Airway epithelial cell (primary cell): ENCODE data around the gene ERN1. TPM values are rescaled to one million over a fixed set of nuclear protein-coding genes. Genes with fewer than 3 reads are reported as not detected.

Source experiments
- total RNA-seq: library from RNA; depleted of rRNA; stranded (reverse); fragments of >200 nt; gene quantifications from 2 replicates; pipeline ENCODE4 v1.2.3, GENCODE V29; 2015

The ERN1 gene
- total RNA-seq, result 7.7 and 10.6 TPM in 2 replicates

GRCh38 chr17:64129765-64130558, at the start of gene ERN1:
Gene ERN1 (minus strand): TSS chr17:64130144. CDS start chr17:64130029, 115 bp downstream.

GRCh38 chr17:64020056-64020766, 109.7 kb downstream of the ERN1 start, which contains the start of gene ICAM2:
Gene ICAM2 (minus strand): TSS chr17:64020633. CDS start chr17:64006691, 13,942 bp downstream.

GRCh38 chr17:63998050-63998720, 131.8 kb downstream of the ERN1 start, which contains the start of gene PRR29:
Gene PRR29 (plus strand): TSS chr17:63998351. CDS start chr17:63998365, 14 bp downstream.

Other genes starting within 250 kb of the ERN1 start
- not detected in 2 replicates for gene GH2, start 248.2 kb downstream of the ERN1 start, total RNA-seq
- gene CSH1, start 233.6 kb downstream of the ERN1 start, total RNA-seq, result not detected in 2 replicates
- not detected in 2 replicates for gene CSHL1, start 218.9 kb downstream of the ERN1 start, total RNA-seq
- not detected in 2 replicates for gene GH1, start 211.3 kb downstream of the ERN1 start, total RNA-seq
- gene CD79B, start 197.8 kb downstream of the ERN1 start, total RNA-seq, result not detected in 2 replicates
- gene SCN4A, start 157.2 kb downstream of the ERN1 start, total RNA-seq, result not detected in 2 replicates
- gene PRR29, start 131.8 kb downstream of the ERN1 start, total RNA-seq, result 0.07 and 0.37 TPM in 2 replicates
- gene ICAM2, start 109.5 kb downstream of the ERN1 start, total RNA-seq, result 0.21 TPM in 1 of 2 replicates, not detected in the other
- gene TEX2, start 133.1 kb upstream of the ERN1 start, total RNA-seq, result 23.5 and 27.5 TPM in 2 replicates